HEK293T (cell line): Measurements from ENCODE around the gene EDA.

ENCODE experiments used
- ELF4 ChIP-seq: fragments of 450-650 bp; IDR thresholded peaks from 2 replicates; pipeline ENCODE4 v1.6.1; 2017; ENCODE audit warnings: antibody characterized with exemption
- FOXA1 ChIP-seq: fragments of 450-650 bp; IDR thresholded peaks from 2 replicates; pipeline ENCODE4 v1.6.1; 2016; ENCODE audit warnings: mild to moderate bottlenecking

DNA sequence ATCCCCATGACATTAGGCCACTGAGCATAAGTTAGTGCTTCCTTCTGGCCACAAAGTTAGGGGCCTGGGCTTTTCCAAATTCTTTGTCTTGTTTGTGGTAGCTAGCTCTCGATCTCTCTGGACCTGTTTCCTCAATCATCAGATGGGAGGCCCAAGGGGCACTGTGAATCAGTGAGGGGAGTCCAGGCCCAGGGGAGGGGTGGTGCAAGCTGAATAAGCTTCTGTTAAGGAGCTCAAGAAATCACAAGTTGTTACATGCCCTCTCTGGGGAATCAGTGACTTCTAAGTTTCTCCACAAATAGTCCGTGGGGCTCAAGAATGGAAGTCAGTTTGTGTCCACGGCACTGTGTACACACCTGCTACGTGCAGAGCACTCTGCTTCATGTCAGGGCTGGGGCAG, 418.7 kb downstream of the EDA start:
- TF ChIP-seq FOXA1, result no peak
- no peak for TF ChIP-seq ELF4
